GM21576 (cell line): ENCODE data around the gene DDC.

Source experiments
- ATAC-seq: cut with Tn5 transposase; IDR thresholded peaks from one replicate; pipeline ENCODE4 v1.9.1; 2021; ENCODE audit warnings: mild to moderate bottlenecking, moderate library complexity; ENCODE audit not compliant: unreplicated experiment

Gene DDC

GRCh38 chr7:50564640-50565558 is at the start of gene DDC:
Gene DDC (minus strand): TSS chr7:50565405. CDS start chr7:50544085, 21,320 bp downstream.
- ATAC-seq: no peak

- ATAC-seq: no peak
Measured at GRCh38 chr7:50613473-50613872, 48.3 kb upstream of the DDC start.

GRCh38 chr7:50612704-50613103 is 47.5 kb upstream of the DDC start:
- no peak for ATAC-seq

- no peak for ATAC-seq
Measured at GRCh38 chr7:50610521-50611277, 45.5 kb upstream of the DDC start.

GRCh38 chr7:50608196-50608906 is 43.1 kb upstream of the DDC start:
- no peak for ATAC-seq

GRCh38 chr7:50607524-50608125 is 42.4 kb upstream of the DDC start:
- ATAC-seq: no peak

- no peak for ATAC-seq
Measured at GRCh38 chr7:50605059-50605458, 39.9 kb upstream of the DDC start.

GRCh38 chr7:50603287-50603686 is 38.1 kb upstream of the DDC start:
- no peak for ATAC-seq

- ATAC-seq: no peak
Measured at GRCh38 chr7:50599385-50599784, 34.2 kb upstream of the DDC start.

- no peak for ATAC-seq
Measured at GRCh38 chr7:50598460-50599343, 33.5 kb upstream of the DDC start.

- ATAC-seq: no peak
Measured at GRCh38 chr7:50596484-50596883, 31.3 kb upstream of the DDC start.

- ATAC-seq: peak; percentile 33
Measured at GRCh38 chr7:50595491-50596102, 30.4 kb upstream of the DDC start.

- peak; percentile 46 for ATAC-seq
Measured at GRCh38 chr7:50594734-50595485, 29.7 kb upstream of the DDC start.

- no peak for ATAC-seq
Measured at GRCh38 chr7:50594136-50594535, 28.9 kb upstream of the DDC start.

GRCh38 chr7:50592940-50593339 is 27.7 kb upstream of the DDC start:
- ATAC-seq: no peak

- peak; percentile 35 for ATAC-seq
Measured at GRCh38 chr7:50591480-50592438, 26.6 kb upstream of the DDC start.

- no peak for ATAC-seq
Measured at GRCh38 chr7:50591098-50591479, 25.9 kb upstream of the DDC start.

- no peak for ATAC-seq
Measured at GRCh38 chr7:50590535-50590934, 25.3 kb upstream of the DDC start.
